Kidney epithelial cell (primary cell): Measurements from ENCODE around the gene SNCB. TPM values are rescaled to one million over a fixed set of nuclear protein-coding genes. Genes with fewer than 3 reads are reported as not detected.

Experiments used
- DNase-seq: peaks from one replicate; pipeline ENCODE4 v3.0.0-alpha.2; 2010; ENCODE audit warnings: low read depth
- H3K27me3 ChIP-seq: 2 replicates; pipeline ENCODE4 v1.6.0; 2011; ENCODE audit warnings: low read length; ENCODE audit not compliant: control insufficient read depth, insufficient read depth
- H3K36me3 ChIP-seq: 2 replicates; pipeline ENCODE4 v1.5.1; 2011; ENCODE audit warnings: low read length; ENCODE audit not compliant: control insufficient read depth, insufficient read depth
- H3K4me3 ChIP-seq: 2 replicates; pipeline ENCODE4 v1.5.1; 2011; ENCODE audit warnings: low read depth, mild to moderate bottlenecking, control low read depth, low read length
- total RNA-seq: library from RNA; depleted of rRNA; stranded (reverse); fragments of >200 nt; gene quantifications from 2 replicates; pipeline ENCODE4 v1.2.3, GENCODE V29; 2015
- TF ChIP-seq, protein P1 (sequence below): IDR thresholded peaks from 2 replicates; pipeline ENCODE4 v1.5.1; 2011; ENCODE audit warnings: mild to moderate bottlenecking, moderate library complexity, low read length, control low read depth, inconsistent platforms; ENCODE audit not compliant: insufficient read depth, poor library complexity, severe bottlenecking

The SNCB gene
- total RNA-seq, 1 donor from 2014 or later = not detected

DNA sequence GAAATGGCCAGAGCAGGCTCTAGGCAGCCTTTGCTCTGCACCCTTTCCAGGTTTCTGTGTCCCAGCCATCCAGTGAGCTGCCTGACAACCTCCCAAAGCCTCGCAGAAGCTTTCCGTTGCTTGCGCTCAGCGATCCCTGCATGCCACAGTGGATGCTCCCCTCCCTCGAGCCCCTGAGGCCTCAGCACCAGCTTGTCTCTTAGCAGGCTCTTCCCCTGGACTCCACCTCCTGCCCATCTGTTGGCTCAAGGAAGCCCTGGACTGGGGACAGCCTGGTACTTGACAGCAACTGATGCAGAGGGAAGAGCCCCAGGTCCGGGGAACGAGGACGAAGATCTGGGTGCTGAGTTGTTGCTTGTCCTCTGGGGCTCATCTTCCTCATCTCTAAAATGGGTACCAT lies 40.1 kb upstream of the SNCB start:
- Histone ChIP-seq H3K4me3 (no peak overlapping the region), H3K36me3 (no peaks in the 10 kb centered on the region), H3K27me3 (peaks cover 22% of the 10 kb centered on the region)
- TF ChIP-seq, protein P1, sequence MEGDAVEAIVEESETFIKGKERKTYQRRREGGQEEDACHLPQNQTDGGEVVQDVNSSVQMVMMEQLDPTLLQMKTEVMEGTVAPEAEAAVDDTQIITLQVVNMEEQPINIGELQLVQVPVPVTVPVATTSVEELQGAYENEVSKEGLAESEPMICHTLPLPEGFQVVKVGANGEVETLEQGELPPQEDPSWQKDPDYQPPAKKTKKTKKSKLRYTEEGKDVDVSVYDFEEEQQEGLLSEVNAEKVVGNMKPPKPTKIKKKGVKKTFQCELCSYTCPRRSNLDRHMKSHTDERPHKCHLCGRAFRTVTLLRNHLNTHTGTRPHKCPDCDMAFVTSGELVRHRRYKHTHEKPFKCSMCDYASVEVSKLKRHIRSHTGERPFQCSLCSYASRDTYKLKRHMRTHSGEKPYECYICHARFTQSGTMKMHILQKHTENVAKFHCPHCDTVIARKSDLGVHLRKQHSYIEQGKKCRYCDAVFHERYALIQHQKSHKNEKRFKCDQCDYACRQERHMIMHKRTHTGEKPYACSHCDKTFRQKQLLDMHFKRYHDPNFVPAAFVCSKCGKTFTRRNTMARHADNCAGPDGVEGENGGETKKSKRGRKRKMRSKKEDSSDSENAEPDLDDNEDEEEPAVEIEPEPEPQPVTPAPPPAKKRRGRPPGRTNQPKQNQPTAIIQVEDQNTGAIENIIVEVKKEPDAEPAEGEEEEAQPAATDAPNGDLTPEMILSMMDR = no peak
- no peak for DNase-seq

DNA sequence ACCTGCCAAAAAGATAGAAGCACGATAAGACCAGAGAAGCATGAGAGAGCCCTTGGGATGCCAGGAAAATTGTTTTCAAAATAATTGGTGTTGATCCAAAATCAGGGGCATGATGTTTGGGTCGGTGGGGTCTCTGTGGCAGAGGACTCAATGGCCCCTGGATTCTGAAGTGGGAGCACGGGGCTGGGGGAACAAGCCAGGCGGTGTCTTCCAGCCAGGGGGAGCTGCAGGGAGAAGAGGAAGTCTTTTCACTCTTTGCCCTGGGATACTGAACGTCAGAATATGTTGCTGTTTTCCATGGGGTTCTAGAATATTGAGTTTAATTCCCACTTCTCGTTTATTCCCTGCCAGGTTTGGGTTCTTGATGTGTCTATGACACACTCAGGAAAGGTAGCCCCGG lies 37.3 kb upstream of the SNCB start:
- H3K36me3 ChIP-seq = no peaks in the 10 kb centered on the region
- TF ChIP-seq, protein P1 = no peak
- H3K27me3 ChIP-seq = peaks cover 46% of the 10 kb centered on the region
- no peak for DNase-seq
- H3K4me3 ChIP-seq = no peak overlapping the region

DNA sequence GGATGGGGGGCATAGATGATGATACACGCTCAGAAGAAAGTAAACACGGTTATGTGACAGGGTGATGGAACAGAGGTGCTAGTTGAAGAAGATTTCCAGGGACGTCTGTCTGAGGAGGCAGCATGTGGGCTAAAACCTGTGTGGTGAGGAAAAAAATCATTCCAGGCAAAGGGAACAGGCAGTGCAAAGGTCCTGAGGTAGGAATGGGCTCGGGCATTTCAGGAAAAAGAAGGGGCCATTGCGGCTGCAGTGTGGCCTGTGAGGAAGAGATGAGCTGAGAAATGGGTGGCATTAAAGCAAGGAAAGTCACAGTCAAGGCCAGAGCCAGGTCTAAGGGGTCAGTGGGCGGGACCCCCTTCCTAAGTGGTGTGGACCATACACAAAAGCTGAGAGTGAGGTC lies 35.2 kb upstream of the SNCB start:
- Histone ChIP-seq H3K4me3 (no peak overlapping the region), H3K36me3 (no peaks in the 10 kb centered on the region)
- TF ChIP-seq, protein P1 = no peak

GRCh38 chr5:176664886-176665285 lies 34.6 kb upstream of the SNCB start:
- no peak overlapping the region for H3K4me3 ChIP-seq
- no peaks in the 10 kb centered on the region for H3K36me3 ChIP-seq
- no peak for DNase-seq
- peaks cover 46% of the 10 kb centered on the region for H3K27me3 ChIP-seq
- TF ChIP-seq, protein P1 = no peak

More for the DNA sequence above, 35.2 kb upstream of the SNCB start:
- DNase-seq = no peak
- H3K27me3 ChIP-seq = peaks cover 51% of the 10 kb centered on the region

- DNase-seq = no peak
- Histone ChIP-seq H3K27me3 (peaks cover 43% of the 10 kb centered on the region), H3K4me3 (no peak overlapping the region), H3K36me3 (no peaks in the 10 kb centered on the region)
- TF ChIP-seq, protein P1 = no peak
Measured at GRCh38 chr5:176664479-176664878, 34.1 kb upstream of the SNCB start.

GRCh38 chr5:176663566-176663965 lies 33.2 kb upstream of the SNCB start:
- H3K27me3 ChIP-seq = peaks cover 43% of the 10 kb centered on the region
- H3K4me3 ChIP-seq = no peak overlapping the region
- DNase-seq = no peak
- H3K36me3 ChIP-seq = no peaks in the 10 kb centered on the region
- TF ChIP-seq, protein P1 = no peak
